CD4-positive, alpha-beta T cell treated with Interleukin-6 at 100 ng/mL for 8 hours (primary cell): Measurements from ENCODE around the gene ANGPTL2.

Experiments used
- DNase-seq: peaks from one replicate; pipeline ENCODE4 v3.0.0-alpha.2; 2020; ENCODE audit warnings: mixed read lengths, low spot score

Gene ANGPTL2

DNA sequence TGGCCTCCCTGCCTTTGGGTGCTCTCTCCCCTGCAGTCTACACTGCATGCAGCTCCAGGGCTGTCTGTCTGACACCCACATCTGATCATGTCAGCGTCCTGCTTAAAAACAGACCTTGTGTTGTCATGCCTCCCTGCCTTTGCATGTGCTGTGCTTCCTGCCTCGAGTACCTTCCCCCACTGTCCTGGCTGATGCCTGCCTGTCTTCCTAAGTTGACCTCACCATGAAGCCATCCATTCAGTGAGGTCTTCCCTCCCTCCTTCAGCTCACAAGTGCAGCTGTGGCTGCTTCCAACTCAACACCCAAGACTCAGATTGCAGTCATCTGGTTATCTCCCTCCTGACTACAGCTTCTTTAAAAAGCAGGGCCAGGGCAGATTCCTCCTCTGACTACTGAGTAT is 5.5 kb downstream of the ANGPTL2 start:
- no peak for DNase-seq

GRCh38 chr9:127116088-127116726 is 6.2 kb downstream of the ANGPTL2 start:
- DNase-seq: no peak

DNA sequence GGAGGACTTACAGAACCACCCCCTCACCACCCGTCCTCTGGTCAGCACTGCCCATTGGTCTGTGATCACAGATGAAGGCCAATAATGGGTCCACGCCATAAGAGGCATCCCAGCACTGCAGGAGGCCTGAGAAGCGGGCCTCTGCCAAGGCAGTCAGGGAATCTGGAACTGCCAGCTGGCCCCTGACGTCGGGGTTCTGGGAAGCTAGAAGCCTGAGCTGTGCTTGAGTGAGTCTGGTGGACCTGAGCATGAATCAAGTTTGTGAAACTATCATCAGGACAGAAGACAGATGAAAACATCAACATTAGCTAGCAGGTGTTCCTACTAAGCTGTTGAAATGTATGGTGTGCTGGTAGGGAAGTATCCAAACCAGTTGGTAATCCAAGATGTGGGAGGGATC is 7.8 kb downstream of the ANGPTL2 start:
- no peak for DNase-seq

GRCh38 chr9:127113191-127113972 is 9.1 kb downstream of the ANGPTL2 start:
- no peak for DNase-seq

DNA sequence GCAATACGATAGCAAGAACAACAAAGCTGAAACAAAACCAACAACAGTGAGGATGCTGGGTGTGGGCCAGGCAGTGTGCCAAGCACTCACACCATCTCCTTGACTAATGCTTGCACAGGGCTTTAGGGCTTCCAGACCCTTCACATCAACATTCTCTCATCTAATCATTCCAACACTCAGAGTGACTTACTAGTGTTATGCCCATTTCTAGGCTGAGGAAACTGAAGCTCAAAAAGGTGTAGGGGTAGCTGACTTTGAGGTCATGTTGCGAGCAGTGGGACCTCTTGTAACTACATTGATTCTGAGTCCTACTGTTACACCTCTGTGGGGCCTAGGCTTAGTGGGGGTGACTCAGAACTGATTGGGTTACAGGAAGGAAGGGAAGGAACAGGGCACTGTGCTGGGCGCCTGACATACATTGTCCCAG is 9.7 kb downstream of the ANGPTL2 start:
- DNase-seq: no peak

GRCh38 chr9:127112056-127112455 is 10.4 kb downstream of the ANGPTL2 start:
- DNase-seq: no peak

- no peak for DNase-seq
Measured at GRCh38 chr9:127109212-127109711, 13.2 kb downstream of the ANGPTL2 start.

DNA sequence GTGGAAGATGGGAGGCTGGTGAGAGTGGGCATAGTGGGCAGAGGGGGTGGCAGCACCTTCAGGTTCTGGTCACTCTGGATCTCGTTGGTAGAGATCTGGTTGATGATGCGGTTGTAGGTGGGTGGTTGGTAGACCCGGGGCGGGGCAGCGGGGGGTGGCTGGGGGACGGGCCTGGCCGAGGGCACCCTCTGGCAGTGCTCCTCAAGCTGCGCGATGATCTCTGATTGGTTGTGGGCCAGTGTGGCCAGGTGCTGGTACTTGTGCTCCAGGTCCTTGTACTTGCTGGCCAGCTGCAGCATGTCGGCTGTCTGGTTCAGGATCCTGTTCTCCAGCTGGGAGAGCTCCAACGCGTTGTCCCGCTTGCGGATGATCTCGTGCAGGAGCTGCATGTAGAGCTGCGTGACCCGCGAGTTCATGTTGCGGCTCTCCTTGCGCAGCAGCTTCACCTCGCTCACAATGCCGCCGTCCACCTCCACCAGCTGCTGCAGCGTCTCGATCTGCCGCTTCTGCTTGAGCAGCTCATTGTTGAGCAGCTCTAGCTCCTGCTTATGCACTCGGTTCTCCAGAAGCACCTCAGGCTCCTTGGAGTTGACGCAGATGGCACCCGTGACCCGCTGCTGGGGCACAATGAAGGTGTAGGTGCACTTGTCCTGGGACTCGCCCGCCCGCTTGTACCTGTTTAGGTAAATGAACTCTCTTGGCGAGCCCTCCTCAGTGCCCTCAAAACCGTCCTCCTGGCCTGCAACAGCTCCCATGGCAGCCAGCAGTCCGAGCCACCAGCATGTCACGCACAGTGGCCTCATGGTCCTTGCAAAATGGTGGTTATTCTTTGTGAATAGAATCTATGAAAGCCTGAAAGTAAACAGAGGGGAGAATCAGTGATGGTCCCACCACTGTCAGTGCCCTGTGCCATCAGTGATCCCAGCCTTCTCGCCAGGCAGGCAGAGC is 14.2 kb downstream of the ANGPTL2 start:
- no peak for DNase-seq

DNA sequence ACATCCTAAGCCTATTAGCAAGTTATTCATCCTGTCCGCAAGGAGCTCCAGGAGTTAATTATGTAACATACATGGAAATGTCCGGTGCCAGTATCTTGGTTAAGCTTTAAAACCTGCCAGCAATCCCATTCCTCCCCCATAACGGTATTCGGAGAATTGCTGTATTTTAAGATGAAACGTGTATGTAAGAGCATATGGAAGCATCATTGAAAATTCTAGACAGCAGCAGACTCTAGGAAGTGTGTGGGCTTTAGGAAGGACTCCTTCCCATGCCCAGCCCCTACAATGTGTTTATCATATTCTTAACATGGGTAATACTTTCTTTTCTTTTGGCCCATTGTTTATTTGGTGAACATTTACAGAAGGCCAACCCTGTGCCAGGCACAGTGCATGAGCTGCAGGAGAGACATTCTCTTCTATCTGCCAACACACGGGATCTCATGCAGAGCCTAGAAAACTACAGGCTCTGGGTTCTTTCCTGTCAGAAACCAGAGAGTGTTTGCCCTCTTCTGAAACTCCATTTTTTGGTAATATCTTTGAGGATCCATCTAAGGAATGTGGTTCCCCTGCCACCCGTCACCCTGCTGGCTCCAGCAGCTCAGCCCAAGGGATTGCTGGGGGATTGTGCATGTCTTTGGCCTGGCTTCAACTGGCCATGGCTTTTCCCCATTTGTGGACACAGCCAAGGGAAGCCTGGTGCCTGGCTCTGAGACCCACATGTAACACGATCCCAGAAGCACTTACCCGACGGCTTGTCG is 15.1 kb downstream of the ANGPTL2 start:
- no peak for DNase-seq

DNA sequence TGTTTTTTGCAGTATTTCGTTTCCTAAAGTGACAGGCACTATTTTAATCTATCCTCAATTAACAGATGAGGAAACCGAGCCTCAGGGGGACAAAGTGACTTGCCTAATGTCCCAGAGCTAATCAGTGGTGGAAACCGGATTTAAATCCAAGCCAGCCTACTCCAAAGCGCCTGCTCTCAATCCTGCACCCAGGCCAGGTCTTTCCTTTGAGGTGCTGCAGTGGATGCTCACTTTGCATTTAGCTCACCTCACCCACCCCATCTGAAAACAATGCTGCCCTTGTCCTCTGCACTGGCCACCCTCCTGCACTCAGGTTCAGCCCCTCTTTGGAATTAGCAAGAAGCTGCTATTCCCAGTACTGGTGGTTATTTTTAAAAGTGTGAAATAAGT is 16.0 kb downstream of the ANGPTL2 start:
- DNase-seq: no peak

DNA sequence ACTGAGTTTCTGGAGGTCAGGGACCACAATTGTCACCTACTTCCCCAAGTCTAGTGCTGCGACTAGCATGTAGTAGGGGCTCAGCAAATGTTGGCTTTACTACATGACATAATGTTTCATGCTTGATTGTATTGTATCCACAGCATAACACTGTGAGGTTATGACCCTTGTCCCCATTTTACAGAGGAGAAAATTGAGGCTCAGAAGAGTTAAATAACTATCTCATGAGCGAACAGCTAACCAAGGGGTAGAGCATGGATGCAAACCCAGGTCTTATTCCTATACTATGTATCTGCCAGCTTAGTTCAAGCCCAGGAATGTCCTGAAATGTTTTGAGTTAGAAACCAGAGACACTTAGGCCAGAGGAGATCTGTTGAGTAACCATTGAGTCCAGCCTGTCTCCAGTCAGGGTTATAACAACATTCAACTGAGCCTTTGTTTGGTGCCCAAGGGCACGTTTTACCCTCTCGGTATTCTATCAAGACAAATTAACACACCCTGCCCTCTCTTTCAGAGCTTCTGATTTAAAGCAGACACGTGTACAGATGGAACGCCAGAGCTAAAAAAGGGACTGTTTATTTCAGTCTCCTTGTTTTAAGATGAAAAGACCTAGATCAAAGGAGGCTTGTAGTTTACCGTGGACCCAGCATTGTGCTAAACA is 16.5 kb downstream of the ANGPTL2 start:
- no peak for DNase-seq

DNA sequence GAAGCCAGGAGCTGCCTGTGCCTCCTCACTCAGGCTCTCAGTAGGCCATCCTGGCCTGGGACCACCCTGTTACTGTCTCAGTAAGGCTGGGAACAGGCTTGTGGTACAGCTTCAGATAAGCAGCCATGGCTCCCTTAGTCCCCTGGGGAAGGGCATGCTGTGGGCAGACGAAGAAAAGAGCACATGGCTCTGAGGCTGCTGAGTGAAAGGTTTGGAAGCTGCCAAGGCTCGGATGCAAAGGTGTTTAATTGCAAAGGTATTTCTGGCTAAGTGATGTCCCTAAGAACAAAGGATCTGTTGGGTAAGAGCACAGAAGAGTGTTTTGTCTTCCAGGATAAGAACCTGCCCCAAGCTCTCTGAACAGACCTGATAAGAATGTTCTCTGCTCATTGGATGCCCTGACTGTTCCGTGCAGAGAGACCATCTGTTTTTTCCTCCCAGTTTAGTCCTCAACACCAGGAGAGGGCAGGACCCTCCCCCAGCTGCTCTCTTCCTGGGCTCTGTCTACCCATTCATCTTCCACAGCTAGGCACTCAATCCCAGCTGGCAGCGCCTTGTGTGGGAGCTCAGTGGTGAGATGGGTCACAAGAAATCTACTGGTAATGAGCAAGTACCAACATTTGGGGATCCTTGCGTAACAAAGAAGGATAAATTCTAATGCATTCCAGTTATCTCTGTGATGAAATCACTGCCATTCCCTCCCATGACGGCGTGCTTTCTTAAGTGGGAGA is 17.7 kb downstream of the ANGPTL2 start:
- no peak for DNase-seq

- DNase-seq: no peak
Measured at GRCh38 chr9:127102788-127103187, 19.6 kb downstream of the ANGPTL2 start.

- no peak for DNase-seq
Measured at GRCh38 chr9:127102176-127102575, 20.3 kb downstream of the ANGPTL2 start.

GRCh38 chr9:127099664-127100063 is 22.8 kb downstream of the ANGPTL2 start:
- no peak for DNase-seq

DNA sequence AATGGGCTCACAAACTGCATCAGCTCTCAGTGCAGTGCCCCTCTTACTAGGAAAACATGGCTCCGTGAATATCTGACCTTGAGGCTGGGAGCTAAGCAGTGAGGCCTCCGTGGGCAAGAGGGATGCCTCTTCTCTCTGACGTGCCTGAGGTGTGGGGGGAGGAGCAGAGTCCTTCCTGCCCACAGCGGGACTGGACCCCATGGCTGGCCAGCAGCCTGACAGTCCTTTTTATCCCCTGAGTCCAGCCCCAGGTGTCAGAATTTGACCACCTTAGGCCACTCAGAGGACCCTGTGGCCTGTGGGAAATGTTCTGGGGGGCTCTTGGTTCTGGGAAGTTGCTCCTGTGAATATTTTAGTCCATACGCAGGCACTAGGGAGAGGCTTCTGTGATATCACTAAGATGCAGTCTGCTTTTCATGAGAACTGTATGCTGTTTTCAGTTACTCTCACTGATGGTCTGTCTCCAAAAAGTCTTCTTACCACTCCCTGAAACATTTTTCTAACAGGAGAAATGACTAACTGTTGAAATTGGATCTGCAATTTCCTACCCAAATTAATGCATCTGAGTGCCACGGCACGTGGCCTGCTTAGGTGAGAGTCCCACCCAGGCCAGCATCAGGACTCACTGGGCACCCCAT is 23.4 kb downstream of the ANGPTL2 start:
- DNase-seq: no peak

GRCh38 chr9:127097683-127098082 is 24.8 kb downstream of the ANGPTL2 start:
- no peak for DNase-seq

DNA sequence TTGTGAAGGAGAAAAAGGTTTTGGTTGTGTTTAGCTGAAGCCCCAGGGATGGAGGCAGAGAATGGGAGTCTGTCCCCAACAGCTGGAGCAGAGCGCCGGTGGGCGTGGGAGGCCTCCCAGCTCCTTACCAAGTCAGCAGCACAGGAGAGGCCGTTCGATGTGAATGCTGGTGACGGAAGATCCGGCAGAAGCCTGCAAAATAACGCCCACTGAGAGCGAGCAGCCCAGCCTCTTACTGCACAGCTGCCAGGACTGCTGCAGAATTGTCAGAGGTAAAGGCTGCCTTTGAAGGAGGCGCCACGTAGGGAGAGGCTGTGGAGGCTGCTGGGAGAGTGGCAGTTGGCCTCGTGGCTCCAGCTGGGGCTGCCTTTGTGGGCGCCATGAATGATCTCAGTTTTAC is 26.2 kb downstream of the ANGPTL2 start:
- no peak for DNase-seq

- DNase-seq: no peak
Measured at GRCh38 chr9:127095411-127095810, 27.0 kb downstream of the ANGPTL2 start.
